SK-N-SH (cell line): ENCODE measurements around the gene ACLY. TPM values are rescaled to one million over a fixed set of nuclear protein-coding genes. Genes with fewer than 3 reads are reported as not detected.
A peak's percentile ranks its signal among the peaks of the same experiment; 100 is the strongest.

ENCODE experiments used
- CTCF ChIA-PET: fragments of 300-600, 350-600 bp; formaldehyde crosslinking; extraction: SDS; loops from one replicate; lab custom pipeline; 2021; lab: Yijun Ruan, JAX
- POLR2A ChIA-PET: fragments of 350-600 bp; sonication (Branson Sonifier 250); formaldehyde crosslinking; extraction: SDS; loops from one replicate; lab custom pipeline; 2020; ENCODE audit warnings: antibody characterized with exemption, inconsistent platforms; lab: Yijun Ruan, JAX
- DNase-seq: peaks from one replicate; pipeline ENCODE4 v3.0.0; 2012
- H2AFZ ChIP-seq: fragments of 200-600 bp; sonication (generic); 2 replicates; pipeline ENCODE4 v1.8.1; 2016; ENCODE audit warnings: antibody characterized with exemption, mild to moderate bottlenecking, low read depth
- H3F3A ChIP-seq: fragments of 200-600 bp; sonication (generic); replicated peaks from 2 replicates; pipeline ENCODE3; 2016; ENCODE audit warnings: antibody characterized with exemption, mild to moderate bottlenecking; ENCODE audit not compliant: insufficient read depth
- H3K27ac ChIP-seq, 2 experiments: fragments of 200-500 bp in 1 of 2; fragments of 200-600 bp in 1 of 2; sonication (Bioruptor generic) in 1 of 2; sonication (generic), shearing (Covaris generic) in 1 of 2; 2 replicates each; pipeline versions ENCODE4 v1.5.1 to v1.6.1; 2014 to 2016; ENCODE audit warnings: low read depth in 2 of 2, inconsistent platforms in 1 of 2, low read length in 1 of 2, mild to moderate bottlenecking in 1 of 2, mixed read lengths in 1 of 2
- H3K27me3 ChIP-seq: fragments of 200-600 bp; sonication (generic), shearing (Covaris generic); 2 replicates; pipeline ENCODE4 v1.6.1; 2016; ENCODE audit warnings: mixed run types; ENCODE audit not compliant: insufficient read depth
- H3K36me3 ChIP-seq, 2 experiments: fragments of 200-500 bp in 1 of 2; fragments of 200-600 bp in 1 of 2; sonication (Bioruptor generic) in 1 of 2; sonication (generic) in 1 of 2; replicated peaks in 1 of 2; 2 replicates each; pipeline versions ENCODE3 to v1.5.1; 2014 to 2016; ENCODE audit warnings: low read length in 1 of 2, mild to moderate bottlenecking in 1 of 2; ENCODE audit not compliant: insufficient read depth in 2 of 2, control insufficient read depth in 1 of 2
- H3K4me1 ChIP-seq, 2 experiments: fragments of 200-500 bp in 1 of 2; fragments of 200-600 bp in 1 of 2; sonication (Bioruptor generic) in 1 of 2; sonication (generic), shearing (Covaris generic) in 1 of 2; 2 replicates each; pipeline versions ENCODE4 v1.5.1 to v1.6.1; 2014 to 2016; ENCODE audit warnings: low read depth in 1 of 2, low read length in 1 of 2, mixed run types in 1 of 2; ENCODE audit not compliant: insufficient read depth in 2 of 2, control insufficient read depth in 1 of 2
- H3K4me2 ChIP-seq: fragments of 200-600 bp; sonication (generic), shearing (Covaris generic); 2 replicates; pipeline ENCODE4 v1.6.1; 2017; ENCODE audit warnings: mixed run types
- H3K4me3 ChIP-seq, 2 experiments: fragments of 200-500 bp in 1 of 2; fragments of 200-600 bp in 1 of 2; sonication (Bioruptor generic) in 1 of 2; sonication (generic), shearing (Covaris generic) in 1 of 2; 2 replicates each; pipeline versions ENCODE4 v1.5.1 to v1.8.1; 2014 to 2016; ENCODE audit warnings: low read depth in 2 of 2, inconsistent platforms in 1 of 2, low read length in 1 of 2, mild to moderate bottlenecking in 1 of 2, mixed read lengths in 1 of 2, moderate library complexity in 1 of 2
- H3K79me2 ChIP-seq: fragments of 200-600 bp; sonication (generic); 2 replicates; pipeline ENCODE4 v1.8.1; 2017; ENCODE audit warnings: mild to moderate bottlenecking; ENCODE audit not compliant: insufficient read depth
- H3K9ac ChIP-seq: fragments of 200-600 bp; sonication (generic); 2 replicates; pipeline ENCODE4 v1.6.1; 2017; ENCODE audit warnings: mixed run types
- H3K9me2 ChIP-seq: fragments of 200-600 bp; sonication (generic); 2 replicates; pipeline ENCODE4 v1.6.1; 2017; ENCODE audit warnings: mixed run types
- H3K9me3 ChIP-seq: fragments of 200-600 bp; sonication (generic); 2 replicates; pipeline ENCODE4 v1.6.1; 2017; ENCODE audit warnings: mixed run types, mild to moderate bottlenecking, moderate library complexity
- H4K20me1 ChIP-seq: fragments of 200-600 bp; sonication (generic); 2 replicates; pipeline ENCODE4 v1.6.1; 2017; ENCODE audit warnings: mild to moderate bottlenecking, mixed run types; ENCODE audit not compliant: insufficient read depth
- FOXM1 ChIP-seq: IDR thresholded peaks from 2 replicates; pipeline ENCODE4 v1.4.0; 2012; ENCODE audit warnings: low read depth, mild to moderate bottlenecking
- GATA2 ChIP-seq: sonication (generic); formaldehyde crosslinking; IDR thresholded peaks from 2 replicates; pipeline ENCODE4 v1.5.0; 2020; ENCODE audit warnings: mild to moderate bottlenecking, missing genetic modification reagents
- MEF2A ChIP-seq: IDR thresholded peaks from 2 replicates; pipeline ENCODE4 v1.4.0; 2012; ENCODE audit warnings: low read depth, borderline replicate concordance
- NFIC ChIP-seq: IDR thresholded peaks from 2 replicates; pipeline ENCODE4 v1.4.0; 2012; ENCODE audit warnings: borderline replicate concordance
- NRF1 ChIP-seq: IDR thresholded peaks from 2 replicates; pipeline ENCODE4 v1.6.1; 2012; ENCODE audit warnings: low read depth, mild to moderate bottlenecking, low read length
- RCOR1 ChIP-seq: fragments of 150-350 bp; IDR thresholded peaks from 2 replicates; pipeline ENCODE4 v1.6.1; 2017; ENCODE audit warnings: antibody characterized with exemption, low read length
- RFX5 ChIP-seq: IDR thresholded peaks from 2 replicates; pipeline ENCODE4 v1.6.1; 2012; ENCODE audit warnings: mild to moderate bottlenecking, improper control_type of control experiment, low read length
- SIN3A ChIP-seq: IDR thresholded peaks from 2 replicates; pipeline ENCODE4 v1.6.1; 2012; ENCODE audit warnings: low read depth, mild to moderate bottlenecking, low read length, moderate library complexity, borderline replicate concordance
- USF1 ChIP-seq: IDR thresholded peaks from 2 replicates; pipeline ENCODE4 v1.4.0; 2012; ENCODE audit warnings: low read depth, borderline replicate concordance
- WGBS: methylation state at CpG from one replicate; pipeline ENCODE4 v1.1.6; 2017; ENCODE audit warnings: low lambda C conversion rate; 5-methylcytosine and 5-hydroxymethylcytosine counted together
- polyA plus RNA-seq, 3 experiments: library from polyadenylated mRNA; depleted of rRNA; stranded (reverse); fragments of >200 nt; gene quantifications; 2 replicates each; pipeline ENCODE4 v1.2.3, GENCODE V29; 2012
- TF ChIP-seq, protein P1 (sequence below): fragments of 150-350 bp; IDR thresholded peaks from 2 replicates; pipeline ENCODE4 v1.6.1; 2017; ENCODE audit warnings: antibody characterized with exemption, low read length, low read depth, borderline replicate concordance
- TF ChIP-seq, protein P2 (sequence below): IDR thresholded peaks from 2 replicates; pipeline ENCODE4 v1.6.1; 2012; ENCODE audit warnings: mild to moderate bottlenecking, low read depth, low read length, moderate library complexity
- TF ChIP-seq, protein P3 (sequence below): IDR thresholded peaks from 2 replicates; pipeline ENCODE4; 2012

The ACLY gene
- polyA plus RNA-seq, 1 of the 3 experiments (the other 2 are of a cell fraction): 163 TPM

- no peak for TF ChIP-seq NFIC
- no peak for TF ChIP-seq USF1
- no peak for TF ChIP-seq GATA2 (CRISPR knock-in tag)
- TF ChIP-seq, protein P1, sequence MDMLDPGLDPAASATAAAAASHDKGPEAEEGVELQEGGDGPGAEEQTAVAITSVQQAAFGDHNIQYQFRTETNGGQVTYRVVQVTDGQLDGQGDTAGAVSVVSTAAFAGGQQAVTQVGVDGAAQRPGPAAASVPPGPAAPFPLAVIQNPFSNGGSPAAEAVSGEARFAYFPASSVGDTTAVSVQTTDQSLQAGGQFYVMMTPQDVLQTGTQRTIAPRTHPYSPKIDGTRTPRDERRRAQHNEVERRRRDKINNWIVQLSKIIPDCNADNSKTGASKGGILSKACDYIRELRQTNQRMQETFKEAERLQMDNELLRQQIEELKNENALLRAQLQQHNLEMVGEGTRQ: no peak
These were observed 49.3 kb upstream of the ACLY start (continued) for GRCh38 chr17:41967921-41968578.

GRCh38 chr17:41967141-41967920, 48.6 kb upstream of the ACLY start:
- Histone ChIP-seq H3K27ac (peak overlapping the region; percentile 65 to 89), H3K9ac (peak overlapping the region; percentile 96), H3F3A (peaks cover 8% of the 10 kb centered on the region), H3K9me3 (no peaks in the 10 kb centered on the region), H4K20me1 (0 out of 2 replicates have a peak, but pooled peaks cover 6% of the 10 kb centered on the region), H3K4me3 (peak overlapping the region; percentile 93 to 96), H3K36me3 (peaks cover 22 to 24% of the 10 kb centered on the region in 2 experiments), H3K79me2 (peaks cover 52% of the 10 kb centered on the region), H3K9me2 (no peaks in the 10 kb centered on the region), H2AFZ (peak overlapping the region; percentile 83; the same call in 1 of the 2 replicates), H3K27me3 (no peaks in the 10 kb centered on the region), H3K4me2 (peak overlapping the region; percentile 91), H3K4me1 (peaks cover 5 to 41% of the 10 kb centered on the region in 2 experiments; a peak in 2 of 4 replicates)
- POLR2A ChIA-PET: interaction anchor here (0.7 to 1.6 kb wide), 2 partner anchors 50 to 86 kb away, joined by 4 read pairs; partner anchors contain the start of gene DNAJC7
- WGBS: 38% methylated on average over 15 of the region's 39 CpGs
- TF ChIP-seq SIN3A (0 out of 2 replicates have a peak, but pooled peaks have one; percentile 30), RFX5 (no peak), NFIC (no peak), RCOR1 (no peak), MEF2A (no peak), GATA2 (CRISPR knock-in tag) (no peak), NRF1 (no peak), FOXM1 (no peak)
- TF ChIP-seq, protein P2, sequence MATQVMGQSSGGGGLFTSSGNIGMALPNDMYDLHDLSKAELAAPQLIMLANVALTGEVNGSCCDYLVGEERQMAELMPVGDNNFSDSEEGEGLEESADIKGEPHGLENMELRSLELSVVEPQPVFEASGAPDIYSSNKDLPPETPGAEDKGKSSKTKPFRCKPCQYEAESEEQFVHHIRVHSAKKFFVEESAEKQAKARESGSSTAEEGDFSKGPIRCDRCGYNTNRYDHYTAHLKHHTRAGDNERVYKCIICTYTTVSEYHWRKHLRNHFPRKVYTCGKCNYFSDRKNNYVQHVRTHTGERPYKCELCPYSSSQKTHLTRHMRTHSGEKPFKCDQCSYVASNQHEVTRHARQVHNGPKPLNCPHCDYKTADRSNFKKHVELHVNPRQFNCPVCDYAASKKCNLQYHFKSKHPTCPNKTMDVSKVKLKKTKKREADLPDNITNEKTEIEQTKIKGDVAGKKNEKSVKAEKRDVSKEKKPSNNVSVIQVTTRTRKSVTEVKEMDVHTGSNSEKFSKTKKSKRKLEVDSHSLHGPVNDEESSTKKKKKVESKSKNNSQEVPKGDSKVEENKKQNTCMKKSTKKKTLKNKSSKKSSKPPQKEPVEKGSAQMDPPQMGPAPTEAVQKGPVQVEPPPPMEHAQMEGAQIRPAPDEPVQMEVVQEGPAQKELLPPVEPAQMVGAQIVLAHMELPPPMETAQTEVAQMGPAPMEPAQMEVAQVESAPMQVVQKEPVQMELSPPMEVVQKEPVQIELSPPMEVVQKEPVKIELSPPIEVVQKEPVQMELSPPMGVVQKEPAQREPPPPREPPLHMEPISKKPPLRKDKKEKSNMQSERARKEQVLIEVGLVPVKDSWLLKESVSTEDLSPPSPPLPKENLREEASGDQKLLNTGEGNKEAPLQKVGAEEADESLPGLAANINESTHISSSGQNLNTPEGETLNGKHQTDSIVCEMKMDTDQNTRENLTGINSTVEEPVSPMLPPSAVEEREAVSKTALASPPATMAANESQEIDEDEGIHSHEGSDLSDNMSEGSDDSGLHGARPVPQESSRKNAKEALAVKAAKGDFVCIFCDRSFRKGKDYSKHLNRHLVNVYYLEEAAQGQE: 0 out of 2 replicates have a peak, but pooled peaks have one; percentile 28
- TF ChIP-seq, protein P3, sequence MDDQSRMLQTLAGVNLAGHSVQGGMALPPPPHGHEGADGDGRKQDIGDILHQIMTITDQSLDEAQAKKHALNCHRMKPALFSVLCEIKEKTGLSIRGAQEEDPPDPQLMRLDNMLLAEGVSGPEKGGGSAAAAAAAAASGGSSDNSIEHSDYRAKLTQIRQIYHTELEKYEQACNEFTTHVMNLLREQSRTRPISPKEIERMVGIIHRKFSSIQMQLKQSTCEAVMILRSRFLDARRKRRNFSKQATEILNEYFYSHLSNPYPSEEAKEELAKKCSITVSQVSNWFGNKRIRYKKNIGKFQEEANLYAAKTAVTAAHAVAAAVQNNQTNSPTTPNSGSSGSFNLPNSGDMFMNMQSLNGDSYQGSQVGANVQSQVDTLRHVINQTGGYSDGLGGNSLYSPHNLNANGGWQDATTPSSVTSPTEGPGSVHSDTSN: no peak
- CTCF ChIA-PET: interaction anchor here (1.1 to 4.6 kb wide), 7 partner anchors 28 to 345 kb away, joined by 3 to 21 read pairs (median 4); partner anchors contain the start of genes DNAJC7, KAT2A, NKIRAS2 and P3H4
- peak; percentile 48 for DNase-seq
